ENCODE data around the gene GABRR3.
A peak's percentile ranks its signal among the peaks of the same experiment; 100 is the strongest.

The GABRR3 gene

GRCh38 chr3:97988784-97989568 lies 46.1 kb downstream of the GABRR3 start:
- DNase-seq: no peak

- no peak for DNase-seq
Observed at GRCh38 chr3:97987306-97987705, 47.8 kb downstream of the GABRR3 start.

GRCh38 chr3:97983933-97984491 lies 51.1 kb downstream of the GABRR3 start:
- no peak for DNase-seq

- DNase-seq: no peak
Observed at GRCh38 chr3:97981886-97982285, 53.2 kb downstream of the GABRR3 start.

- DNase-seq: no peak
Observed at GRCh38 chr3:97979610-97980009, 55.5 kb downstream of the GABRR3 start.

DNA sequence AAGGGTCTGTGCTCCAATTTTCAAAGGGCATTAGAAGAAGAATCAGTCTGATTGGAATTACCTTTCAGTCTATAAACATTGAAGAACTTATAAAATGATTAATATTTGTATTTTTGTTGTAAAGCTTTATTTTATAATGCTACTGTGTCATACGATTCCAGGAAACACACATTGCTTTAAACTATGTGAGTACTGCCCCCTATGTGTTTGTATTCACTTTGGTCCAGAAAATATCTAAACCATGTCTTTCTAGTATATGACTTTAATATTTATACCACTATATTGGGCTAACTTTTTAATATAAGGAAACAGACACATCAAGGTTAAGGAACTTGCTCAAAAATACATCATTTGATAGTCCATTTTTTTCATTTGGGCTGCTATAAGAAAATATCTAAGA lies 59.6 kb downstream of the GABRR3 start:
- DNase-seq: no peak

DNA sequence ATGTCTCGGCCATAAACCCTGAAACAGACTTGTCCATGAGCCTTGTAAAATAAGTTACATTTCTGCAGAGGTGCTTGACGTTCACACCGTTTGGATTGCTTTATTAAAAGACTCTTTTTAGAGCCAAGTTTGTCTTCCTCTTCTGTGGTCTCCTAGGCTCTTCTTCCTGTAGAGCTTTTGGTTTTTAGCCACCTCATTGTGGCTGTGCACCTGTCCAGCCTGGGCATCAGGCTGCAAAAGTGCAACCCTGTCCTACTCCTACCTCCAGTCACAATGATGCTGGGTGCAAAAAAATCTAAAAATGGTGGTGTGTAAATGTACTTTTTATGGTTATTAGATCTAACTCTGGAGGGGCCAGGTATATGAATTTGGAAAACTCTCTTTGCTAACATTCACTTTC lies 60.1 kb downstream of the GABRR3 start:
- DNase-seq: no peak

DNA sequence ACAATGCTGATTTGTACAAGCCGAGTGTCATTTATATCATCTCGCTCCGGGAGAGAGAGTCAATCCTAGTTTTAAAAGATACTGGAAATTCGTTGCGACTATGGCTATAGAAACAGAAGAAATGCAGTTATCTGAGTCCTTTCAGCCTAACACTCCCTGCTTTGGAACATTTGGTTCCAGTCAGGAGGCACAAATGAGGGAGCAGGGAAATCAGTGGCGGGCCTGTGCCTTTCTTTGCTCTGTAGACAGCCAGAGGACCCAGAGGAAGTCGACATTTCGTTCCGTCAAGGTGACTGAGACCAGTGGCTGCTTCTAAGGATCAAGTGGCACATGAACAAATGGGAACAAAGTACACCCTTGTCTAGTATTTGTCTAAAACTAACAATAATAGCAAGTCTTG lies 62.1 kb downstream of the GABRR3 start:
- no peak for DNase-seq

- peak; percentile 81 for DNase-seq
Observed at GRCh38 chr3:97971679-97972567, 63.2 kb downstream of the GABRR3 start, which contains the start of gene RIOX2. Gene RIOX2 (minus strand): TSS chr3:97972431. CDS start chr3:97967593, 4,838 bp downstream.

GRCh38 chr3:97970956-97971620 lies 64.0 kb downstream of the GABRR3 start:
- DNase-seq: no peak

DNA sequence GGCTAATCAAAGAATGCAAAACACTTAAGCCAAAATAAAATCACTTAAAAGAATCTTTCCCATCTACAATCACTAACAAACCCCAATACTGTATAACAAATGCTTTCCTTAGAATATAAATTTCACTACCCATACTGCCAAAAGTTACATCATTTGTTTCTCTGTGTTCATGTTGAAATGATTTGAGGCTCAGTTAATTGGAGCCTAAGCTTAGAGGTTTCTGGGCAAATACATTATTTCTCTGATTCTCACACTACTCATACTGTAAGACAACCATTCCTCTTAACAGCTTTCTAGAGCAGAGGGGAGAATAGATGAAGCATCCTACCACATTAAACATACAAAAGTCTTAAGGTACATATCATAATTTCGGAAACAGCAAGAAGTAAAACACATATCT lies 65.0 kb downstream of the GABRR3 start:
- no peak for DNase-seq

- DNase-seq: no peak
Observed at GRCh38 chr3:97969541-97969940, 65.6 kb downstream of the GABRR3 start.

- DNase-seq: no peak
Observed at GRCh38 chr3:97968376-97968775, 66.7 kb downstream of the GABRR3 start.

DNA sequence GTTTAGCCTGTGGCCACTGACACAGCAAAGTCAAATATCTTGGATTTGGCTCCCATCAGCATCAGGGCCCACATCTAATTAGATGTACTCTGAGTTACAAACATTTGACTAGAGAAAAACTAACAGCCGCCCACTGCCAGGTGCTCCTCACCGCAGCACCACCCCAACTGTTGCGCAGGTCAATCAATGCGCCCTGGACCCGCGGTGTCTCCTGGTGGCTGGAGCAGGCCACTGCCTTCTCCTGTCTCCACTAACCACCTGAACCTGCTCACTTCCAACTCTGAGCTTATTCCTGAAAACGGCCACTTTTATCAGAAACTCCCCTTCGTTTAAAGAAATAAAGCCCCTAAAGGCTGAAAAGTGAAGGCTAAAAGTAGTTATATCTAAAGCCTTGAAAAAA lies 67.1 kb downstream of the GABRR3 start:
- DNase-seq: no peak

DNA sequence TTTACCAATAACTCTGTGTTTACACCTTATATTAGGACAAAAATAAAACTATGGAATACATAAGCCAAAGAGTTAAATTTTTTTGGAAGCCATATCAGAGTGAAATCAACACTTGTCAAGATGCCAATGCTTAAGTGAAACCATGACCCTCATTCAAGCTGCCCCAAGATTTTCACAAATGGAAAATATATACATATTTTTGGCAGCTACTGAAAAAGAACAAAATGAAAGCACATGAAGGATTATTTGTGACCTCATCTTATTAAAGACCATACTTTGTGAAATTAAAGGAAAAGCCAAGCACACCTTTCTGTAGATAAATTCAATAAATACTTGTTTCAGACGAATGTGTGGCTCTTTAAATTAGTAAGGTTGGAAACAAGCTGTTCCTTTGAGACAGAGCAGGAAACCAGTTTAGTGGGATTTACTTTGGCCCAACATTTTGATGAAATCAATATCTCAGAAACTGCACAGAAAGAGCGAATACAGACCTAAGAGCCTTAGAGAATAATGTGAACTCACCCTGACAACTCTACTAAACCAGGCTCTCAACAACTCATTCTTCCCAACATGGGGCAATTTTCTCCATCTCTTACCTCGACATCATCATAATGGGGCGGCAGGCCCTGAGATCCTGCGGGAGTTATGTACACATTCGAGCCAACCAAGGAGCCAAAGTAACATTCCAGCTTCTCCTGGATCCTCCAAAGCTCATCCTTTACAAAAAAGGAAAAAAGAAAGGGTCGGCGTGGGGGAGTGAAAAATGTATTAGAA lies 73.9 kb downstream of the GABRR3 start:
- DNase-seq: no peak

GRCh38 chr3:97960551-97960950 lies 74.6 kb downstream of the GABRR3 start:
- DNase-seq: no peak

DNA sequence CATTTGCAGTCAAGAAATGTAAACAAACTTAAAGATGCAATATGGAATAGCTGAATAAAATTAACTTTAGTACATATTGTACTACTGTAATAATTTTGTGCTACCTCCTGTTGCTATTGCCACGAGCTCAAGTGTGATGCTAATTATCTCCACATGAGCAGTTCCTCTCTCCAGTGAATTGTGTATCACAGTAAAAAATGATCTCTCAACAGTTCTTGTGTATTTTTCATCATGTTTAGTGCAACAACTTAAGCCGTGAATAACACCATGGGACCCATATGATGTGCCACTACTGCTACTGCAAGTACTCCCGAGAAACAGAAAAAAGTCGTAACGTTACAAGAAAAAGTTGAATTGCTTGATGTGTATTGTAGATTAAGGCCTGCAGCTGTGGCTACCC lies 75.2 kb downstream of the GABRR3 start:
- DNase-seq: no peak

DNA sequence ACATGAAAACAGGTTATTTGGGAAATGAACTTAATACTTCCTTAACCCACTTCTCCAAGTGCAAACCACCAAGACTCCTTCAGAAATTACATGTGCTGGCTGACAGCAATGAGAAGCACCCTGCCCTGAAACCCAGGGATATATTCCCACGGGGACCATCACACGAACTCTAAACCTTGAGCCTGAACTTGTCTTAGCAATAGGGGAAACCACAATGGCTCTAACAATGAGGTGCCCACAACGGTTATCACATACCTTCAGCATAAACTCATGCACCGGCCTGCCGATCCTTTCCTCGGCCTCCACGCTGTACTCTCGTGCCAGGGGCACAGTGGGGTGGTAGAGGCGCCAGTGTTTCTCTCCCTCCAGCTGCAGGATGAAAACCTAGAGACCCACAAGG lies 76.3 kb downstream of the GABRR3 start:
- DNase-seq: no peak

GRCh38 chr3:97958396-97958795 lies 76.7 kb downstream of the GABRR3 start:
- DNase-seq: no peak

DNA sequence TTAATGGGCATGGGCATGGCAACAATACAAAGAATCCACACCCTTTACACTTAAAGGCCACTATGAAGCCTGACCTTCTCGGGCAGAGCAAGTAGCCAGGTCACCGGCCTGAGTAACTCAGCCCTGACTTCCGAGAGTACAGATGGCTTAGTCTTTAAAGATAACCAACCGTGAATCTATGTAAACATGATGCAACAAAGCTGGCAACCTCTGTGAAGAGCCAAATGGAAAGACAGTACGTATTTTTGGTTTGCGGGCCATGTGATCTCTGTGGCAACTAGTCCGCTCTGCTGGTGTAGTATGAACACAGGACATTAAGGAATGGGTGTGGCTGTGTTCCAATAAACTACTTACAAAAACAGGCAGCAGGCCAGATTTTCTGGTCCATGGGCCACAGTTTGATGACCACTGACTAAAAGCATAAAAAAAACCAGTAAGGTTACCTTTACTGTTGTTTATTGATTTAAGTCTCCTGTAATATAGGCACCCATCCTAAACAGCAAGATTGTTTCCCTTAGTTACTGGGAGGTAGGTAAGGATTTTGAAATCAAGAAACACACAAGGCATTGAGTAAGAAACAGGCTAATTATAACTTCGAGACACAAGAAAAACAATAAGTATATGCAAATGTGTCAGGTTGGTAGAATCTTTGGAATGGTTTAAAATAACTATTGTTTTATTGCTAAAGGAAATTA lies 77.4 kb downstream of the GABRR3 start:
- no peak for DNase-seq

DNA sequence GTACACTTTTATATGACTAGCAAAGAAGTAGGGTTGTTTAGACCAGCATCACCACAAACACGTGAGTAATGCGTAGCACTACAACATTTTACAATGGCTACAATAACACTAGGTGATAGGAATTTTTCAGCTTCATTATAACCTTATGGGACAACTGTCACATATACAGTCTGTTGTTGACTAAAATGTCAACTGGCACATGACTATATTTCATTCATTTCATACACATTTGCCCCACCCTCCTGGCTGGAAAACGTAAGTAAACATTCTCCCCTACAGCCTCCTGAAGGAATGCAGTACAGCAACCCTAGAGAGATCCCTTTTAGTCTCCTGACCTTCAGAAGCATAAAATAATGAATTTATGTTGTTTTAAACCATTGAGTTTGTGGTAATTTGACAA lies 79.1 kb downstream of the GABRR3 start:
- no peak for DNase-seq
